SK-N-SH (cell line): ENCODE results near the gene ARHGEF1. TPM values are rescaled to one million over a fixed set of nuclear protein-coding genes. Genes with fewer than 3 reads are reported as not detected.

Experiments used
- CTCF ChIA-PET: fragments of 300-600, 350-600 bp; formaldehyde crosslinking; extraction: SDS; loops from one replicate; lab custom pipeline; 2021; lab: Yijun Ruan, JAX
- POLR2A ChIA-PET: fragments of 350-600 bp; sonication (Branson Sonifier 250); formaldehyde crosslinking; extraction: SDS; loops from one replicate; lab custom pipeline; 2020; ENCODE audit warnings: antibody characterized with exemption, inconsistent platforms; lab: Yijun Ruan, JAX
- DNase-seq: peaks from one replicate; pipeline ENCODE4 v3.0.0; 2012
- H2AFZ ChIP-seq: fragments of 200-600 bp; sonication (generic); 2 replicates; pipeline ENCODE4 v1.8.1; 2016; ENCODE audit warnings: antibody characterized with exemption, mild to moderate bottlenecking, low read depth
- H3F3A ChIP-seq: fragments of 200-600 bp; sonication (generic); replicated peaks from 2 replicates; pipeline ENCODE3; 2016; ENCODE audit warnings: antibody characterized with exemption, mild to moderate bottlenecking; ENCODE audit not compliant: insufficient read depth
- H3K27ac ChIP-seq, 2 experiments: fragments of 200-500 bp in 1 of 2; fragments of 200-600 bp in 1 of 2; sonication (Bioruptor generic) in 1 of 2; sonication (generic), shearing (Covaris generic) in 1 of 2; 2 replicates each; pipeline versions ENCODE4 v1.5.1 to v1.6.1; 2014 to 2016; ENCODE audit warnings: low read depth in 2 of 2, inconsistent platforms in 1 of 2, low read length in 1 of 2, mild to moderate bottlenecking in 1 of 2, mixed read lengths in 1 of 2
- H3K27me3 ChIP-seq: fragments of 200-600 bp; sonication (generic), shearing (Covaris generic); 2 replicates; pipeline ENCODE4 v1.6.1; 2016; ENCODE audit warnings: mixed run types; ENCODE audit not compliant: insufficient read depth
- H3K36me3 ChIP-seq, 2 experiments: fragments of 200-500 bp in 1 of 2; fragments of 200-600 bp in 1 of 2; sonication (Bioruptor generic) in 1 of 2; sonication (generic) in 1 of 2; replicated peaks in 1 of 2; 2 replicates each; pipeline versions ENCODE3 to v1.5.1; 2014 to 2016; ENCODE audit warnings: low read length in 1 of 2, mild to moderate bottlenecking in 1 of 2; ENCODE audit not compliant: insufficient read depth in 2 of 2, control insufficient read depth in 1 of 2
- H3K4me1 ChIP-seq, 2 experiments: fragments of 200-500 bp in 1 of 2; fragments of 200-600 bp in 1 of 2; sonication (Bioruptor generic) in 1 of 2; sonication (generic), shearing (Covaris generic) in 1 of 2; 2 replicates each; pipeline versions ENCODE4 v1.5.1 to v1.6.1; 2014 to 2016; ENCODE audit warnings: low read depth in 1 of 2, low read length in 1 of 2, mixed run types in 1 of 2; ENCODE audit not compliant: insufficient read depth in 2 of 2, control insufficient read depth in 1 of 2
- H3K4me2 ChIP-seq: fragments of 200-600 bp; sonication (generic), shearing (Covaris generic); 2 replicates; pipeline ENCODE4 v1.6.1; 2017; ENCODE audit warnings: mixed run types
- H3K4me3 ChIP-seq, 2 experiments: fragments of 200-500 bp in 1 of 2; fragments of 200-600 bp in 1 of 2; sonication (Bioruptor generic) in 1 of 2; sonication (generic), shearing (Covaris generic) in 1 of 2; 2 replicates each; pipeline versions ENCODE4 v1.5.1 to v1.8.1; 2014 to 2016; ENCODE audit warnings: low read depth in 2 of 2, inconsistent platforms in 1 of 2, low read length in 1 of 2, mild to moderate bottlenecking in 1 of 2, mixed read lengths in 1 of 2, moderate library complexity in 1 of 2
- H3K79me2 ChIP-seq: fragments of 200-600 bp; sonication (generic); 2 replicates; pipeline ENCODE4 v1.8.1; 2017; ENCODE audit warnings: mild to moderate bottlenecking; ENCODE audit not compliant: insufficient read depth
- H3K9ac ChIP-seq: fragments of 200-600 bp; sonication (generic); 2 replicates; pipeline ENCODE4 v1.6.1; 2017; ENCODE audit warnings: mixed run types
- H3K9me2 ChIP-seq: fragments of 200-600 bp; sonication (generic); 2 replicates; pipeline ENCODE4 v1.6.1; 2017; ENCODE audit warnings: mixed run types
- H3K9me3 ChIP-seq: fragments of 200-600 bp; sonication (generic); 2 replicates; pipeline ENCODE4 v1.6.1; 2017; ENCODE audit warnings: mixed run types, mild to moderate bottlenecking, moderate library complexity
- H4K20me1 ChIP-seq: fragments of 200-600 bp; sonication (generic); 2 replicates; pipeline ENCODE4 v1.6.1; 2017; ENCODE audit warnings: mild to moderate bottlenecking, mixed run types; ENCODE audit not compliant: insufficient read depth
- JUND ChIP-seq: IDR thresholded peaks from 2 replicates; pipeline ENCODE4 v1.4.0; 2012
- POLR2AphosphoS5 ChIP-seq: IDR thresholded peaks from 2 replicates; pipeline ENCODE4 v1.6.1; 2012; ENCODE audit warnings: low read depth, low read length
- TCF12 ChIP-seq: IDR thresholded peaks from 2 replicates; pipeline ENCODE4 v1.4.0; 2012
- WGBS: methylation state at CpG from one replicate; pipeline ENCODE4 v1.1.6; 2017; ENCODE audit warnings: low lambda C conversion rate; 5-methylcytosine and 5-hydroxymethylcytosine counted together
- polyA plus RNA-seq, 3 experiments: library from polyadenylated mRNA; depleted of rRNA; stranded (reverse); fragments of >200 nt; gene quantifications; 2 replicates each; pipeline ENCODE4 v1.2.3, GENCODE V29; 2012
- TF ChIP-seq, protein P1 (sequence below): fragments of 150-350 bp; IDR thresholded peaks from 2 replicates; pipeline ENCODE4 v1.6.1; 2016; ENCODE audit warnings: mild to moderate bottlenecking, low read depth, low read length
- TF ChIP-seq, protein P2 (sequence below): fragments of 200-600 bp; sonication (generic); IDR thresholded peaks from 2 replicates; pipeline ENCODE4 v1.6.1; 2017; ENCODE audit warnings: antibody characterized with exemption, mild to moderate bottlenecking, moderate library complexity
- TF ChIP-seq, protein P3 (sequence below): fragments of 150-350 bp; IDR thresholded peaks from 2 replicates; pipeline ENCODE4 v1.6.1; 2017; ENCODE audit warnings: antibody characterized with exemption, low read length, low read depth, borderline replicate concordance

Gene ARHGEF1
- polyA plus RNA-seq, 1 of the 3 experiments (the other 2 are of a cell fraction), result 102 TPM

DNA sequence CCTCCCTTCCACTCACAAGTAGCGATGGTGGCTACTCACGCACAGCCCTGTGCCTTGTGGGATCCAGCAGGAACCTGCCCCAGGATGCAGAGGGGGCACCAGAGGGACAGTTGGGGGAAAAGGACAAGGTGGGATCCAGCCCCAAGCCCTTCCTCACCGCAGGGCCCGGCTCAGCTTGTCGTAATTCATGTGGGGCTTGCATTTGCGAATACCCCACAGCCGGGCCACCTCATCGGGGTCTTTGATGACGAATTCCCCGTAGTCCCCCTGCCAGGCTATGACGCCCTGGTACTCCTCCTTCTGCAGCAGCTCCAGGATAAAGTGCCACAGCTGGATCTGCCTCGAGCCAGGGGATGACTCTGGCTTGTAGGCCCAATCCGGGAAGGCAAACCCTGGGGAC, 26.7 kb downstream of the ARHGEF1 start:
- CTCF ChIA-PET, result interaction anchor here (1.1 kb wide), 1 partner anchor 8 kb away, joined by 4 read pairs; no protein-coding TSS in a partner anchor

DNA sequence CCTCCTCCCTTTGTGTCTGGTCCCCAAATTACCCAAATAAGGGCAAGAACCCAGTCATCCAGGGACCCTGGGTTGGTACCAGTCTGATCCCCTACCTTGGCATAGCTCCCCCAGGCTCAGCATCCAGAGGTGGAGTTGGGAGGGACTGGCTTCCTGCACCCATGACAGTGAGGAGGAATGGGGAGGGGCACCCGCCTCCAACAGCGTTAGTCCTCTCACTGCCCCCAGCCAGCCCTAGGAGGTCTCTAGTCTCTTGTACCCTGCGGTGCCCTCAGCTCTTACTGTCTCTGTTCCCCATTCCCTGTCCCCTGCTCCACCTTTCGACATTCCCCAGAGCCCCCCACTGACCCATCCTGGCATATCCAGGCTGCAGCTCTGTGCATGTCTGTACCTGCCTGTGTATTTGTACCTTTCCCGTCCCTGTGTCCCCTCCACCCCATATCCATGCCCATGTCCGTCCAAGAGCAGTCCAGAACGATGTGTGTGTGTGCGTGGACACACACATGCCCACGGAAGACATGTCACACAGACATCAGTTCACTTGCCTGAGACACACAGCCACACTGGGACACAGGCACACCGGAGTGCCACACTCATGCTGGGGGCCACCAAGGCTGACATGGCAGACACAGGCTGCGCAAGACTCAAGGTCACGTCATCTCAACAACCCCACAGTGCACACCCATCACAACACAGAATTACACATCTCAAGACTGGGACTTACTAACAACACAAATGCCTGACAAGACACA, 27.4 kb downstream of the ARHGEF1 start:
- Histone ChIP-seq H3F3A (peaks cover 3% of the 10 kb centered on the region), H3K27ac (no peak overlapping the region), H3K9ac (no peak overlapping the region), H3K36me3 (peaks cover 0 to 13% of the 10 kb centered on the region in 2 experiments), H3K9me3 (no peaks in the 10 kb centered on the region), H3K4me3 (no peak overlapping the region), H2AFZ (no peak overlapping the region), H3K9me2 (no peaks in the 10 kb centered on the region), H3K4me1 (peaks cover 0 to 13% of the 10 kb centered on the region in 2 experiments; a peak in 1 of 4 replicates), H3K4me2 (no peak overlapping the region), H4K20me1 (0 out of 2 replicates have a peak, but pooled peaks cover 2% of the 10 kb centered on the region), H3K27me3 (peaks cover 27% of the 10 kb centered on the region), H3K79me2 (no peaks in the 10 kb centered on the region)
- DNase-seq, result no peak
- ChIA-PET POLR2A (no interaction called here), CTCF (interaction anchor here (1.1 kb wide), 1 partner anchor 9 kb away, joined by 4 read pairs; no protein-coding TSS in a partner anchor)
- TF ChIP-seq POLR2AphosphoS5 (peak; percentile 12; the same call in 1 of the 2 replicates), TCF12 (no peak)
- whole genome bisulfite sequencing, result 81% methylated on average over 12 of the region's 12 CpGs

More for the DNA sequence above, 26.7 kb downstream of the ARHGEF1 start:
- H2AFZ ChIP-seq, result no peak overlapping the region
- H3K27ac ChIP-seq, result no peak overlapping the region
- POLR2A ChIA-PET, result no interaction called here
- peaks cover 24% of the 10 kb centered on the region for H3K27me3 ChIP-seq
- DNase-seq, result no peak
- no peaks in the 10 kb centered on the region for H3K79me2 ChIP-seq
- TF ChIP-seq, protein P1, sequence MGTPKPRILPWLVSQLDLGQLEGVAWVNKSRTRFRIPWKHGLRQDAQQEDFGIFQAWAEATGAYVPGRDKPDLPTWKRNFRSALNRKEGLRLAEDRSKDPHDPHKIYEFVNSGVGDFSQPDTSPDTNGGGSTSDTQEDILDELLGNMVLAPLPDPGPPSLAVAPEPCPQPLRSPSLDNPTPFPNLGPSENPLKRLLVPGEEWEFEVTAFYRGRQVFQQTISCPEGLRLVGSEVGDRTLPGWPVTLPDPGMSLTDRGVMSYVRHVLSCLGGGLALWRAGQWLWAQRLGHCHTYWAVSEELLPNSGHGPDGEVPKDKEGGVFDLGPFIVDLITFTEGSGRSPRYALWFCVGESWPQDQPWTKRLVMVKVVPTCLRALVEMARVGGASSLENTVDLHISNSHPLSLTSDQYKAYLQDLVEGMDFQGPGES, result no peak
- TF ChIP-seq, protein P2, sequence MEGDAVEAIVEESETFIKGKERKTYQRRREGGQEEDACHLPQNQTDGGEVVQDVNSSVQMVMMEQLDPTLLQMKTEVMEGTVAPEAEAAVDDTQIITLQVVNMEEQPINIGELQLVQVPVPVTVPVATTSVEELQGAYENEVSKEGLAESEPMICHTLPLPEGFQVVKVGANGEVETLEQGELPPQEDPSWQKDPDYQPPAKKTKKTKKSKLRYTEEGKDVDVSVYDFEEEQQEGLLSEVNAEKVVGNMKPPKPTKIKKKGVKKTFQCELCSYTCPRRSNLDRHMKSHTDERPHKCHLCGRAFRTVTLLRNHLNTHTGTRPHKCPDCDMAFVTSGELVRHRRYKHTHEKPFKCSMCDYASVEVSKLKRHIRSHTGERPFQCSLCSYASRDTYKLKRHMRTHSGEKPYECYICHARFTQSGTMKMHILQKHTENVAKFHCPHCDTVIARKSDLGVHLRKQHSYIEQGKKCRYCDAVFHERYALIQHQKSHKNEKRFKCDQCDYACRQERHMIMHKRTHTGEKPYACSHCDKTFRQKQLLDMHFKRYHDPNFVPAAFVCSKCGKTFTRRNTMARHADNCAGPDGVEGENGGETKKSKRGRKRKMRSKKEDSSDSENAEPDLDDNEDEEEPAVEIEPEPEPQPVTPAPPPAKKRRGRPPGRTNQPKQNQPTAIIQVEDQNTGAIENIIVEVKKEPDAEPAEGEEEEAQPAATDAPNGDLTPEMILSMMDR, result no peak
- TF ChIP-seq, protein P3, sequence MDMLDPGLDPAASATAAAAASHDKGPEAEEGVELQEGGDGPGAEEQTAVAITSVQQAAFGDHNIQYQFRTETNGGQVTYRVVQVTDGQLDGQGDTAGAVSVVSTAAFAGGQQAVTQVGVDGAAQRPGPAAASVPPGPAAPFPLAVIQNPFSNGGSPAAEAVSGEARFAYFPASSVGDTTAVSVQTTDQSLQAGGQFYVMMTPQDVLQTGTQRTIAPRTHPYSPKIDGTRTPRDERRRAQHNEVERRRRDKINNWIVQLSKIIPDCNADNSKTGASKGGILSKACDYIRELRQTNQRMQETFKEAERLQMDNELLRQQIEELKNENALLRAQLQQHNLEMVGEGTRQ, result no peak
- TF ChIP-seq JUND, result no peak
- peaks cover 0 to 19% of the 10 kb centered on the region in 2 experiments for H3K36me3 ChIP-seq
- H3K9me3 ChIP-seq, result no peaks in the 10 kb centered on the region
- peaks cover 0 to 13% of the 10 kb centered on the region in 2 experiments; a peak in 1 of 4 replicates for H3K4me1 ChIP-seq
- no peaks in the 10 kb centered on the region for H3K9me2 ChIP-seq
- no peak overlapping the region for H3K4me2 ChIP-seq
- H3K4me3 ChIP-seq, result no peak overlapping the region
- H3K9ac ChIP-seq, result no peak overlapping the region
- peaks cover 3% of the 10 kb centered on the region for H3F3A ChIP-seq
- 91% methylated on average over 10 of the region's 13 CpGs for WGBS
- H4K20me1 ChIP-seq, result 0 out of 2 replicates have a peak, but pooled peaks cover 5% of the 10 kb centered on the region
